ENCODE data around the gene CNOT1.
"Not testable (repeated sequence)": the region's sequence is repeated elsewhere in the genome, so short reads cannot be mapped to it uniquely, and the experiment has no call there.

CNOT1 gene

DNA sequence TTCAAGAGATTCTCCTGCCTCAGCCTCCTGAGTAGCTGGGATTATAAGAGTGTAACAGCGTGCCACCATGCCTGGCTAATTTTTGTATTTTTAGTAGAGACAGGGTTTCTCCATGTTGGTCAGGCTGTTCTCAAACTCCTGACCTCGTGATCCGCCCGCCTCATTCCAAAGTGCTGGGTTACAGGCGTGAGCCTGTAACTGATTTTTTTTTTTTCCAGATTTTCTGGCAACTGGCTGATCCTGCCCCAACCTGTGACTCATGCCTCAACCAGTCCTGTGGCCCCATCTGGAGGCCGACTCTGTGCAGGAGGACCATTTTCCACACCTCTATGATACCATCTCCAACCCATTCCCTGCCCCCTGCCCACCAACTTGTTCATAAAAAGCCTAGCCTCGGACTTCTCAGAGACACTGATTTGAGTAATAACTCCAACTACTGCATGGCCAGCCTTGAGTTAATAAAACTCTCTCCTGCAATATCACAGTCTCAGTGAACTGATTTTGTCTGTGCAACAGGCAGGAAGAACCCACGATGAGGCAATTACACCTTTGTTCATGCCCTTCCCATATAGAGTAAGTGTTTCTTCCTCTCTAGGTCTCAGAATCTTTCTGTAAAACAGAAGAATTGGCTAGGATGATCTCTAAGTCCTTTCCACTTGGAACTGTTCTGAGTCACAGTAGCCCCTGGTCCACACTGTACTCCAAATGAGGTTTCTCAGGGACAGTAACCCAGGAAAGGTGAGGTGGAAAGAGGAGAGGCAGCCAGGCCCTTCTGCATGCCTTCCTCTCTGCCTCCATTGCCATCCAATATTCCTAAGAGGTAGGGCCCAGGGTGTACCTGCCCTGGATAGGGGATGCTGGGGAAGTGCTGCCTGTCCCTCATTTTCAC is 8.8 kb upstream of the CNOT1 start:
- FAIRE-seq = no peak

DNA sequence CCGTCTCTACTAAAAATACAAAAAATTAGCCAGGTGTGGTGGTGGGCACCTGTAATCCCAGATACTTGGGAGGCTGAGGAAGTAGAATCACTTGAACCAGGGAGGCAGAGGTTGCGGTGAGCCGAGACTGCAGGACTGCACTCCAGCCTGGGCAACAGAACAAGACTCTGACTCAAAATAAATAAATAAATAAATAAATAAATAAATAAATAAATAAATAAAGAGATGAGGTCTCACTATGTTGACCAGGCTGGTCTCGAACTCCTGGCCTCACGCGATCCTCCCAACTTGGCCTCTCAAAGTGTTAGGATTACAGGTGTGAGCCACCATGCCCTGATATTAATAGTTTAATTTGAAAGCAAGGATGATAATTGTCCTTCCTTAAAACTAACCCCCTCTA is 7.4 kb upstream of the CNOT1 start:
- not testable (repeated sequence) for FAIRE-seq

DNA sequence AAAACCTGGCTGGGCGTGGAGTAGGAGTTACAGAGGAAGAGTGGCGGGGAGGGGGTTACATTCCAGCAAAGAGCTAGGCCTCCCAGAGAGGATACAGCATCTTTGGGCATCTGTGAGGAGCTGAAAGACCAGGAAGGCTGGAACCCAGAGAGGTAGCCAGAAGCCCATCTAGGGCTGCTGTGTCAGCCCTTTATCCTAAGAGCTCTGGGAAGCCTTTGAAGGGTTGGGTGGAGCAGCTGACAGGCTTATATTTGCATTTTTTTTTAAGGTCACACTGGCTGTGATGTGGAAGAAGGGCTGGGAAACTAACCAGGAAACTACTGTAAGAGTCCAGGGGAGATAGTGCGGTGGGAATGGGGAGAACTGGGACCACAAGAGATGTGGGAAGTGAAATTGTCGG is 6.8 kb upstream of the CNOT1 start:
- FAIRE-seq = no peak

DNA sequence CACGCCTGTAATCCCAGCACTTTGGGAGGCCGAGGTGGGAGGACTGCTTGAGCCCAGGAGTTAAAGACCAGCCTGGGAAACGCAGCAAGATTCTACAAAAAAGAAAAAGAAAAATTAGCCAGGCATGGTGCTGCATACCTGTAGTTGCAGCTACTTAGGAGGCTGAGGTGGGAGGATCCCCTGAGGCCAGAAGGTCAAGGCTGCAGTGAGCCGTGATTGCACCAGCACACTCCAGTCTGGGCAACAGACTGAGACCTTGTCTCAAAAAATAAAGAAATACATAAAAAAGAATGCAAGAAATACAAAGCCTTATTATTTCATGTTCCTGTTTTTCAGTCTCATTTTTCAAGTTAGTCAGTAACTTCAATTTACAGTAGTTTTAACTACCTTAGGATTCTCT is 5.9 kb upstream of the CNOT1 start:
- FAIRE-seq = no peak

DNA sequence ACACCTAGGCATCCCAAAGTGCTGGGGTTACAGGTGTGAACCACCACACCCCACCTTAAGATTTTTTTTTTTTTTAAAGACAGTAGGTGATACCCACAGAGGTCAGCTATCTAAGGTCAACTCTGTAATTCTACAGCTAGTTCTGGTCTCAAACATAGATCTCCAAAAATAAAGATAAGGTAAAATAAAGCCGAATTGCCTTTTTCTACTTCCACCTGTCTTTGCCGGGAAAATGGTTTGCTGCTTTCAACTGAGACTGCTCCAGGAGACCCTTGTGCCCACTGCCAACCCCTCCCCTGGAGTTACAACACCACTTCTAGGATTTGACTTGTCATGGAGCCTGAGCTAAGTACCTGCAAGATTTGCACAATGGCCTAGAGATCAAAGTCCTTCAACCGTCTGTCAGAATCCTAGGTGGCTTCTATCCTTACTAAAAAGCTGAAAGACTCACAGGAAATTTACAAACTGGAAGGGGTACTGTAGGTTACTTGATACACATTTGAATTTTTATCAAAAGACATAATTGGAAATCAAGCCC is 4.7 kb upstream of the CNOT1 start:
- no peak for FAIRE-seq

DNA sequence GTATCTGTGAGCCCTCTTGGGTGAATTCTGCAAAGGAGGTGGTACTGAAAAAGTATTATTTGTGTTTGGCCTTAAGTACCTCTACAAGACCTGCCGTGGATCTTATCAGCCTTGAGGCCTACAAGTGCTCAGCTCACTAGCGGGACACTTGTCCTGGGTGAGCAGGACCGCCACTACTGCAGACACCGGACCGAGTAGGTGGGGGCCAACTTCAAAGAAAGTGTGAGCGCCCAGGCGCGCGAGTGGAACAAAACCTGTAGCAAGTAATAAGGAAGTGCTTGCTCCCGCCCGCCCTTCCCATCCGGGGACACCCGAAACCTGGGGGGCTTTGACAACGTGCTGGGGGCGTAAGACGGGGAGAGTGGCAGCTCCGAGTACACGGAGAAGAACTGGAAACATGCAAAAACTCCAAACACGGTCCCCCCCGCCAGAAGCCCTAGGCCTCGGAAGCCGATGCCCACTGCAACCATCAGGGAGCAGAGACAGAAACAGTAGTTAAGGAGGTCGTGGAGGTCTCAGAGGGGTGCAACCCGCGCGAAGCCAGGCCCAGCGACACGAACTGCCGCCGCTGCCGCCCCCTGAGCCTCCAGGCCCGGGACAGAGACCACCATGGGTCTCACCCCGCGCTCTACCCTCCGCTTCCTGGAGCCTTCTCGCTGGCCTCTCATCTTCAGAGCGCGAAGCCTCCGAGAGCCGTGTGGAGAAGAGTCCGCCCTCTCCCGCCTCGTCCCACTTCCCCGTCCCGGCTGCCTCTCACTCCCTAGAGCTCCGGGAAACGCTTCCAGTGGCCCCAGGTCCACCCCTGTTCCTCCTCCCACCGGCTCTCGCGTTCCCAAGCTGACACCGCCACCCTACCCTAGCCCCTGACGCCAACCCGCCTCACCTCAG is 537 bp downstream of the CNOT1 start:
- no peak for FAIRE-seq

DNA sequence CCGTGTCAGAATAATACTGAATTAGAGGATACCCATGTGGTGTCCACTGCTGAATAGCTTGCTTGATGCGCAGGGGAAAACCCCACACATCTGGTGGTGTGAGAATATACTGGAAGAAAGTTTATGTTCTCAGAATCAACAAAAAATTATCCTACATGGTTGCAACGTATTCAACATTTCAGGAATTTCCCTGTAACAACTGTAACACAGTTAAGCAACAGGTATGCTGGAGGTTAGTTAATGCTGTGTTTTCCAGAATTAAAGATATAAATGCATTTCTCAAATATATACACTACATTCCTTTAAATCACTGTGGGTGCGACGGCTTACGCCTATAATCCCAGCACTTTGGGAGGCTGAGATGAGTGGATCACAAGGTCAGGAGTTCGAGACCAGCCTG is 5.4 kb downstream of the CNOT1 start:
- no peak for FAIRE-seq

DNA sequence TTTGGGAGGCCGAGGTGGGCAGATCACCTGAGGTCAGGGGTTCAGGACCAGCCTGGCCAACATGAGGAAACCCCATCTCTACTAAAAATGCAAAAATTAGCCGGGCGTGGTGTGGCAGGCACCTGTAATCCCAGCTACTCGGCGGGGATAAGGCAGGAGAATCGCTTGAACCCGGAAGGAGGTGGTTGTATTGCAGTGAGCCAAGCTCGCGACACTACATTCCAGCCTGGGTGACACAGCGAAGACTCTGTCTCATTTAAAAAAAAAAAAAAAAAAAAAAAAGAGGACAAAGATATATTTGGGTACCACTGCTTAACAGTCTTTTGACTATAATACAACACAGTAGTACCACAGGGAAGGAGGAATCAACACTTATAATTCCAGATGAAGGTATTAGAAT is 9.2 kb downstream of the CNOT1 start:
- FAIRE-seq = no peak

DNA sequence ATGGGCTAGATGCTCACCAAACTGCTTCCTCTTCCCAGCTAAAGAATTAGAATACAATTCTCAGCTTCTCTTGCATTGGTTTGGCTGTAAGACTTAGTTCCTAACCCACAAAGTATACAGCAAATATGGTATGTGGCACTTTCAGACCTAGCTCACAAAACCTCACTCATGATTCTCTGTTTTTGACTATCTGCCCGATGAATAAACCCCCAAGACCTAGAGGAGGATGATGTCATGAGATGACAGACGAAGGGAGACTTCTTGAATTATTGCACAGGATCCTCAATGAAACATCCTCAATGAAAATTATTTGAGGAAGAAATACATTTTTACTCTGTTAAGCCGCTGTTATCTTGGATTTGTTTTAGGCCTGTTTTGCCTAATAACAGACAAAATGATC is 14.3 kb downstream of the CNOT1 start:
- FAIRE-seq = no peak

DNA sequence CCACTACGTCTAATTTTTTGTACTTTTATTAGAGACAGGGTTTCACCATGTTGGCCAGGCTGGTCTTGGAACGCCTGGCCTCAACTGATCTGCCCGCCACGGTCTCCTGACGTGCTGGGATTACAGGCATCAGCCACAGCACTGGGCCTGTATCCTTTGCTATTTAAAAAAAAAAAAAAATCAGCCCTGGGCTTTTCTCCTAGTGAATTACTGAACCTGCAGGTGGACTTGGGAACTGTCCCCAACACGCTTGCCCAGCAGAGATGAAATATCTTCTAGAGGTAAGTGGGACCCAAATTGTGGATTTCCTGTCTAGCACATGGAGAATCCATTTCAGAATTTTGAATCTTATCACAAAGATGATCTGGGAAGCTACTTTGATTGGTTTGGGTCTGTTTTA is 14.8 kb downstream of the CNOT1 start:
- FAIRE-seq = no peak

DNA sequence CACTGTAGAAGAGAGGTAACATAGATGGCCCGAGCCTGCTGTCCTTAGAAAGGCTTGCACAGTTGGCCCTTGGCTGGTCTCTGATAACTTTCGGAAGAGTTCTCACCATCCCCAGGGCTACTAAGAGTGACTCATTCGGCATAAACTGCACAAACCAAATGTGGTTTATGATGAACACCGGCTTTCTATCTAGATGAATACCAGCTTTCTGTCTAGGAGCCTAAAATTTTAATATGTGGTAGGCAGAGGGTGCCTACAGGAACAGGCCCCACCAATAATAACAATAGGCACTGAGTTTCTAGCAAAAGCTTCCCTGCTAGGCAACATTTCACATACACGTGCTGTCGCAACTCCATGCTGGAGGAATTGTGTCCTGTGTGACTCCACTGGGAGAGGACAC is 15.4 kb downstream of the CNOT1 start:
- no peak for FAIRE-seq

DNA sequence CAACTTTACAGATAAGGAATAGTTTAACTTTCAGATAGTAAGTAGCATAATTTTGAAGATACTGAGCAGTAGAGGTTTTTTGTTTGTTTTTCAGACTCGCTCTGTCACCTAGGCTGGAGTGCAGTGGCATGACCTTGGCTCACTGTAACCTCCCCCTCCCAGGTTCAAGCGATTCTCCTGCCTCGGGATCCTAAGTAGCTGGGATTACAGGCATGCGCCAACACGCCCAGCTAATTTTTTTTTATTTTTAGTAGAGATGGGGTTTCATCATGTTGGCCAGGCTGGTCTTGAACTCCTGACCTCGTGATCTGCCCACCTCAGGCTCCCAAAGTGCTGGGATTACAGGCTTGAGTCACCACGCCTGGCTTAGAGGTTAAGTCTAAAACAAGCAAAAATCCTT is 16.7 kb downstream of the CNOT1 start:
- not testable (repeated sequence) for FAIRE-seq

DNA sequence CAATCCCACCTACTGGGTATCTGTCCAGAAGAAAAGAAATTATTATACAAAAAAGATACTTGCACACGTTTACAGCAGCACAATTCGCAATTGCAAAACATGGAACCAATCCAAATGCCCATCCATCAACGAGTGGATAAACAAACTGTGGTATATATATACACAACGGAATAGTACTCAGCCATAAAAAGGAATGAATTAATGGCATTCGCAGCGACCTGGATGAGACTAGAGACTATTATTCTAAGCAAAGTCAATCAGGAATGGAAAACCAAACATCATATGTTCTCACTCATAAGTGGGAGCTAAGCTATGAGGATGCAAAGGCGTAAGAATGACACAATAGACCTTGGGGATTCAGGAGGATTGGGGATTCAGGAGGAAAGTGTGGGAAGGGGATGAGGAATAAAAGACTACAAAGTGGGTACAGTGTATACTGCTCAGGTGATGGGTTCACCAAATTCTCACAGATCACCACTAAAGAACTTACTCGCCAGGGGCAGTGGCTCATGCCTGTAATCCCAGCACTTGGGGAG is 21.0 kb downstream of the CNOT1 start:
- no peak for FAIRE-seq

DNA sequence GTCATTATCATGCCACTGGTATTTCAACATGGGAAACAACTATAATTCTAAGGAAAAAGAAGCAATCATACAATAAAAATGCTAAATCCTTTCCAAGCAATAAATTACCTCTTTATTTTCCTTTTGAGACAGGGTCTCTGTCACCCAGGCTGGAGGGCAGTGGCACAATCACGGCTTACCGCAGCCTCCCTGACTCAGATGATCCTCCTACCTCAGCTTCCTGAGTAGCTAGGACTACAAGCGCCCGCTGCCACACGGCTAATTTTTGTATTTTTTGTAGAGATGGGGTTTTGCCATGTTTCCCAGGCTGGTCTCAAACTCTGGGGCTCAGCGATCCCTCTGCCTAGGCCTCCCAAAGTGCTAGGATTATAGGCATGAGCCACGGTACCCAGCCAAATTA is 24.1 kb downstream of the CNOT1 start:
- no peak for FAIRE-seq

DNA sequence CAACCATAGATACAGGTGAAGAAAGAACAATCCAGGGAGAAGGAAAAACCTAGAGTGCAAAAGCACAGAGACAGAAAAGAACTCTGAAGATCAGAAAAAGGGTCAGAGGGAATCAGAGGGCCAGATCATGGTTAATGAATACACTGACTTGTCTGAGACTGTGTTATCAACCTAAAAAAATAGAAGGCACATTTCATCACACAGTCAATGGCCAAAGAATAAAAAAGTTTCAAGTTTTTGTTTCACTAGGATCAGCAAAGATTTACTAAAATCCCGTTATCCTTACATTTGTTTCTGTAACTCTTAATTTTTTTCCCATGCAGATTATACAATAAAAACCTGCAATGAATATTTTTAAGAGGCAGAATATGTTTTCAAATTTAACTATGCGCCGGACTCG is 38.5 kb downstream of the CNOT1 start:
- FAIRE-seq = no peak

DNA sequence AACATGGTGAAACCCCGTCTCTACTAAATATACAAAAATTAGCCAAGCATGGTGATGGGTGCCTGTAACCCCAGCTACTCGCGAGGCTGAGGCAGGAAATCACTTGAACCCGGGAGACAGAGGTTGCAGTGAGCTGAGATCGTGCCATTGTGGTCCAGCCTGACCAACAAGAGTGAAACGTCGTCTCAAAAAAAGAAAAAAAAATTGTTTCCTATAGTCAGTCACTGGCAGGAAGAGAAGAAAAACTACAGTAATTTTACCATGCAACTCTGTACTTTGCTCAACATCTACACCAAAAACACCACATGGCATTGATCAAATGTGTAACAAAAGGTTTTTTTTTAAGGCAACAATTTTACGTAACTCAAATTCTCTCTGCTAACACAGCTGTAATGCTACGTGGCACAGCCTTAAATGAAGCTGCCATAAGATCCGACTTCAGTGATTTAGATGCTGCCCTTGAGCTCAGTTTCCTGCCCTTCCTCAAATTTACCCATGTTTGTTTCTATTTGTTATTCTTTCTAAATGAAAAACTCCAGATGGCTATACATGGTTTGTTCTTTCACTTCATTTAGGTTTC is 40.2 kb downstream of the CNOT1 start:
- no peak for FAIRE-seq

DNA sequence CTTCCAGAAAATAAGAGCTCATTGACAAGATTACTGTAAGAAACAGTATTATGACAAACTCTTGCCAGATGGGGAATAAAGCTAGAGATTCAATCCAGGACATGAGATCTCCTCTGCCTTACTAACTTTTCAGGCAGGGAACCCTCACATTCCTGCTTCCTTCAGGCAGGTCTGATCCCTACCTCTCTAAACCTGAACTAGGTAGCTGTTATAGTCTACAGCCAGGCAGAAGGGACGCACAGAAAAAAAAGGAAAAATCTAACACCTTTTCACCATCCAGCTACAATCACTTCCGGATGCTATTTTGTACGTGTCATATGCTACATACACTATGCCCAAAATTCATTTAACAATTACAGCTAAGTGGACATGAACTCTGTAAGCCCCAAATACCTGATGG is 41.2 kb downstream of the CNOT1 start:
- no peak for FAIRE-seq

DNA sequence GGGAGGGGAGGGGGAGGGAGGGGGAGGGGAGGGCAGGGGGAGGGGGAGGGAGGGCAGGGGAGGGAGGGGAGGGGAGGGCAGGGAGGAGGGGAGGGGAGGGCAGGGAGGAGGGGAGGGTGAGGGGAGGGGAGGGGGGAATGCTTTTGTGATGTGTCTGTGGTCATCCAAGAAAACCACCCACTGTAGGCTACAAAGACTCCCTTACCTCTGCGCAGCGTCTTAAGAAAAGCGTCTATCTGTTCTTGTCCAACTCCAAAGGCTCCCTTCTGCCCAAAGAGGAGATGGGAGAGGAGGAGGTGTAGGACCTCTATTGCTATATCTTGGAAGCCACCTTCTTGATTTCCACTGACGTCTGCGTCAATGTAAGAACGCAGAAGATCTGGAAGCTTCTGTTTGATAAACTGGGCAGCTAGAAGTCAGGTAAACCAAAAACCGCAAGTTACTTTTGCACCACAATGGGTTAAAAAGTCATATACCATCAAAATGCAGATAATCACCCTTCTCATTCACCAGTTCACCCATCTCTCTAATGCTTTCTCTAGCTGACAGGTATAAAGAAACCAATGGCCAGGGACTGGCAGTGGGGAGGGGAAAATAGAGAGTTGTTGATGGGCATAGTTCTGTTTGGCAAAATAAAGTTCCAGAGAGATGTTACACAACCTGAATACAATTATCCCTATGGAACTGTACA is 43.1 kb downstream of the CNOT1 start:
- no peak for FAIRE-seq

DNA sequence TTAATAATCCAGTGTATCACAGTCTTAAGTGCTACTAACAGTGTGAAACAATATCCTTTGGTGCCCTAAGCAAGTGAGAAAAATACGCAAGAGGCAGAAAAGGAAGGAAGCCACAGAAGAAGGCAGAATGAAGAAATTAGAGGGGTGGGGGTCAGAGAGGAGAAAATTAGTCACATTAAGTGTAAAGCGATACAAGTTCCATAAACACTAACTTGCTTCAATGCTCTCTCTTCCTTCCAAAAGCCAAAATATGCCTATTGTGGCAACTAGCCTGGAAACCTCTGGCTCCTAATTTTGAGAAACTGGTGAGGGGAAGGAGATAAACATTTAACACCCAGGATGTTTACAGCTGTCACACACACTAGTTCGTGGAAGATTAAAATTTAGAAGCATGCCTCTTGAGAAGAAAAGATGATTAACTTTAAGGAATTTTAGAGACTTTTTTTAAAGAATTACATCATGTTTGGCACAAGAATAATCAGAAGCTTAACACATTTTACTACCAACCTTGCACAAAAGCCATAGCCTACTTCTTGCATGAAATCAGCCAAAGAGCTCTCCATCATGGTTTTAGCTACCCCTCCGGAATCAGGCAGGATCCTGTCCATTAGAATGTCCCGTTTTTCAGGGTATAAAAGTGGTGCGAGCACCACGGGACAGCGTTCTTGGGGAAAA is 44.7 kb downstream of the CNOT1 start:
- no peak for FAIRE-seq

DNA sequence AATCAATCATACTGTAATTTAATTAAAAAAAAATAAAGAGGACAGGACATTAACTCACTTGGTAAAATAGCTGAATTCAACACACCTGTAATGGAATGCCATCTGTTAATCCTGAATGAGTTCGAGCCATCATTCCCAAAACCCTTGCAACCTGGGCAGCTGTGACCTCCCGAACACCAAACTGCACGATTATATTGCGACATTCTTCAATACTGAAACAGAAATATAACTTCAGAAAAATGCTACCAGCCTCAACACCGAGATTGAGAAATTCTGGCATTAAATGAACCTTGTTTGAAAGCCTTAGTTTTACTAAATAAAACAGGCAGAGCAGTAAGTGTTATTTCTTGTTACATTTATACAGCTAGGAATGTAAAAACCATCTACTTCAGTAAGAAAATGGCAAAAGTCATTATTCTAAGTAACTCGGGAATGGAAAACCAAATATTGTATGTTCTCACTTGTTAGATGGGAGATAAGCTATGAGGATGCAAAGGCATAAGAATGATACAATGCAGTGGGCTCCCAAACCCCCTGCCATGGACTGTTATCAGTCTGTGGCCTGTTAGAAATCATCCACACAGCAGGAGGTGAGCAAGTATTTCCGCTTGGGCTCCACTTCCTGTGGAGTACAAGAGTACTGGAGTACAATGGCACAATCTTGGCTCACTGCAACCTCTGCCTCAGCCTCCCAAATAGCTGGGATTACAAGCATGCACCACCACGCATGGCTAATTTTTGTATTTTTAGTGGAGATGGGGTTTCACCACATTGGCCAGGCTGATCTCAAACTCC is 46.5 kb downstream of the CNOT1 start:
- FAIRE-seq = no peak

DNA sequence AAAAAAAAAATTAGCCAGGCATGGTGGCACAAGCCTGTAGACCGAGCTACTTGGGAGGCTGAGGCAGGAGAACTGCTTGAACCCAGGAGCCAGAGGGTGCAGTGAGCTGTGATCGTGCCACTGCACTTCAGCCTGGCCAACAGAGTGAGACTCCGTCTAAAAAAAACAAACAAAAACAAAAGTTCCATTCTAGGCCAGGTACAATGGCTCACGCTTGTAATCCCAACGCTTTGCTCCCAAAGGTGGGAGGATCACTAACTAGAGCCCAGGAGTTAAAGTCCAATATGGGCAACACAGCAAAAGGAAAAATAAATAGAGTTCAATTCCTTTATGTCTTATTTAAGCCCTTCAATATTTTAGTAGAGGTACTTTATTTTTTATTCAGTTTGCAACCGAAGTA is 47.5 kb downstream of the CNOT1 start:
- FAIRE-seq = no peak

Measured in colon (tissue), 2 donors.